Mesothelial cell of epicardium (in vitro differentiated cells): ENCODE results near the gene DENND1A. TPM values are rescaled to one million over a fixed set of nuclear protein-coding genes. Genes with fewer than 3 reads are reported as not detected.

ENCODE experiments used
- DNase-seq, 2 experiments: peaks; one replicate each; pipeline ENCODE4 v3.0.0; 2021; ENCODE audit warnings: low spot score in 2 of 2; ENCODE audit not compliant: unreplicated experiment in 2 of 2
- H3K27ac Mint-ChIP-seq: 2 replicates; pipeline ENCODE4 v1.8.0; 2021; ENCODE audit warnings: mixed read lengths
- H3K27me3 Mint-ChIP-seq: 2 replicates; pipeline ENCODE4 v1.8.0; 2021; ENCODE audit warnings: low read depth, mixed read lengths
- H3K36me3 Mint-ChIP-seq: 2 replicates; pipeline ENCODE4 v1.8.0; 2021; ENCODE audit warnings: mixed read lengths
- H3K4me1 Mint-ChIP-seq: 2 replicates; pipeline ENCODE4 v1.8.0; 2021; ENCODE audit warnings: mixed read lengths
- H3K4me3 Mint-ChIP-seq: 2 replicates; pipeline ENCODE4 v1.8.0; 2021; ENCODE audit warnings: mild to moderate bottlenecking, moderate library complexity, mixed read lengths
- H3K9me3 Mint-ChIP-seq: 2 replicates; pipeline ENCODE4 v1.8.0; 2021; ENCODE audit warnings: mixed read lengths
- total RNA-seq: library from RNA; stranded (reverse); gene quantifications from 3 replicates; pipeline ENCODE4 v1.2.1, GENCODE V29; 2021
- TF ChIP-seq, protein P1 (sequence below): fragments of 200-600 bp; sonication (generic); IDR thresholded peaks from one replicate; pipeline ENCODE4 v1.5.0; 2021; ENCODE audit warnings: antibody characterized with exemption; ENCODE audit not compliant: unreplicated experiment

DENND1A gene
- total RNA-seq, 1 donor from 2014 or later: 23.4 TPM

DNA sequence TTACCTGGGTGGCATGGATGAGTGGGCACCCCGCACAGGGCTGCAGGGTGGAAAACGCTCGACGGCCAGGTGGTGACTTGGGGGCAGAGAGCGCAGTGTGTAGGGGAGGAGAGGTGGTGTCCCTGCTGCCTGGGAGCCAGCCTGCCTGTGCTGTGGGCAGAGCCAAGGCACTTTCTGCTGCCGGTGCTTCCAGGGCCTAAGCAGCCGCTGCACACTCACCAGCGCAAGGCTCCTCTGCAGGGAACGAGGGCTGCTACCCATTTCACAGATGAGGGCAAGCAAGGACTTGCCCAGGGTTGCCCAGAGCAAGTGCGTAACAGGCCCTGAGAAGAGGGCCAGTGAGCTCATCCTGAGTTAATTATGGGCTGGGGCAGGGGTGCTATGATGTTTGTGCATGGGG is 511.4 kb downstream of the DENND1A start:
- H3K36me3 Mint-ChIP-seq: peaks cover 7% of the 10 kb centered on the region
- TF ChIP-seq, protein P1, sequence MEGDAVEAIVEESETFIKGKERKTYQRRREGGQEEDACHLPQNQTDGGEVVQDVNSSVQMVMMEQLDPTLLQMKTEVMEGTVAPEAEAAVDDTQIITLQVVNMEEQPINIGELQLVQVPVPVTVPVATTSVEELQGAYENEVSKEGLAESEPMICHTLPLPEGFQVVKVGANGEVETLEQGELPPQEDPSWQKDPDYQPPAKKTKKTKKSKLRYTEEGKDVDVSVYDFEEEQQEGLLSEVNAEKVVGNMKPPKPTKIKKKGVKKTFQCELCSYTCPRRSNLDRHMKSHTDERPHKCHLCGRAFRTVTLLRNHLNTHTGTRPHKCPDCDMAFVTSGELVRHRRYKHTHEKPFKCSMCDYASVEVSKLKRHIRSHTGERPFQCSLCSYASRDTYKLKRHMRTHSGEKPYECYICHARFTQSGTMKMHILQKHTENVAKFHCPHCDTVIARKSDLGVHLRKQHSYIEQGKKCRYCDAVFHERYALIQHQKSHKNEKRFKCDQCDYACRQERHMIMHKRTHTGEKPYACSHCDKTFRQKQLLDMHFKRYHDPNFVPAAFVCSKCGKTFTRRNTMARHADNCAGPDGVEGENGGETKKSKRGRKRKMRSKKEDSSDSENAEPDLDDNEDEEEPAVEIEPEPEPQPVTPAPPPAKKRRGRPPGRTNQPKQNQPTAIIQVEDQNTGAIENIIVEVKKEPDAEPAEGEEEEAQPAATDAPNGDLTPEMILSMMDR: no peak
- no peak overlapping the region for H3K4me3 Mint-ChIP-seq
- no peak for DNase-seq
- H3K27me3 Mint-ChIP-seq: no peaks in the 10 kb centered on the region
- H3K27ac Mint-ChIP-seq: no peak overlapping the region
- H3K9me3 Mint-ChIP-seq: no peaks in the 10 kb centered on the region
- peaks cover 6% of the 10 kb centered on the region for H3K4me1 Mint-ChIP-seq

DNA sequence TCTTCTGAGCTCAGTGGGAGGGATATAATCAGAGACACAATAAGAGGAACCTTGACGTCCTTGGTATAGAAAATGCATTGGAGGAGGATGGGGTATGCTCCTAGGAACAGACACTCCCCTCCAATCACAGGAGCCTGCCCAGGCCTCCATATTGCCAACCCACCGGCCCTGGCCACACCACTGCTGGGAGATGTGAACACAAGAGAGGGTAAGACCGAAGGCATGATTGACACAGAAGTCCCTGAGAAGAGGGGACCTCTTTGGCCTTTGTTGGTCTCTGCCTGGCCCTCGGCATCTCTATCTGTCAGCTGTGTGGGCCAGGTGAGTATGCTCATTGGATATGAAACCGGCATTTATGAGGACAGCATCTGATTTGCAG is 511.9 kb downstream of the DENND1A start:
- H3K4me3 Mint-ChIP-seq: no peak overlapping the region
- H3K27ac Mint-ChIP-seq: no peak overlapping the region
- peaks cover 6% of the 10 kb centered on the region for H3K4me1 Mint-ChIP-seq
- H3K36me3 Mint-ChIP-seq: peaks cover 7% of the 10 kb centered on the region
- H3K9me3 Mint-ChIP-seq: no peaks in the 10 kb centered on the region
- TF ChIP-seq, protein P1: no peak
- H3K27me3 Mint-ChIP-seq: no peaks in the 10 kb centered on the region
- no peak for DNase-seq

DNA sequence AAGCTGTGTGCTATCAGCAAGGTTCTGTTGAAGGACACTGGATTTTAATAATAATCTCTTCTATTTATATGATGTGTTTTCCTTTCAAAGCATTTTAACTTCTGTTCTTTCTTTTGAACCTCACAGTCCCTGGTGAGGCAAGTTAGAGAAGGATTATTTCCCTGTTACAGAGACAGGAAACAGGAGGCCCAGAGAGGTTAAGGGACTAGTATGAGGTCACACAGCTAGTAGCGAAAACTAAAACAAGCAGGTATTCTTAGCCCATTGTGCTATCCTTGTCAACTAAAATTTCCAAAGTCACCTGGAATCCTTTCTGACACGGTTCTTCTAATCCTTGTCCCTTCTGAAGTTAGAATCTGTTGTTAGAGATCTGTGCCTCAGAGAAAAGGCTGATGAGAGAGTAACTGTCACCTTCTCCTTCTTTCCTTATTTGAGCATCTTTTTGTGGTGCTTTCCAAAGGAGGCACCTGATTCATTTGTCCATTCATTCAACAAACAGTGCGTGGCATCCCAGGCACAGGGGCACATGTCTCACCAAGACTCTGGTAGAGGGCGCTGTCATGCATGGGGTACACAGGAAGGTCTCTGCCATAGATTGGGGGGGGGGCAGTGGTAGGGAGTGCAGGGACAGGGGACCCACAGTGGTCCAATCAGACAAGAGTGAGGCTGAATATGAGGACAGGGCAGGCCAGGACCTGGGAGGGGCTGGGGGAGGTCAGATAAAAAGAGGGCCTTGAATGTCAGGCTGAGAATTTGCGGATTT is 512.5 kb downstream of the DENND1A start:
- peaks cover 7% of the 10 kb centered on the region for H3K36me3 Mint-ChIP-seq
- TF ChIP-seq, protein P1: no peak
- DNase-seq: no peak
- peaks cover 6% of the 10 kb centered on the region for H3K4me1 Mint-ChIP-seq
- no peak overlapping the region for H3K27ac Mint-ChIP-seq
- H3K9me3 Mint-ChIP-seq: no peaks in the 10 kb centered on the region
- H3K27me3 Mint-ChIP-seq: no peaks in the 10 kb centered on the region
- H3K4me3 Mint-ChIP-seq: no peak overlapping the region

DNA sequence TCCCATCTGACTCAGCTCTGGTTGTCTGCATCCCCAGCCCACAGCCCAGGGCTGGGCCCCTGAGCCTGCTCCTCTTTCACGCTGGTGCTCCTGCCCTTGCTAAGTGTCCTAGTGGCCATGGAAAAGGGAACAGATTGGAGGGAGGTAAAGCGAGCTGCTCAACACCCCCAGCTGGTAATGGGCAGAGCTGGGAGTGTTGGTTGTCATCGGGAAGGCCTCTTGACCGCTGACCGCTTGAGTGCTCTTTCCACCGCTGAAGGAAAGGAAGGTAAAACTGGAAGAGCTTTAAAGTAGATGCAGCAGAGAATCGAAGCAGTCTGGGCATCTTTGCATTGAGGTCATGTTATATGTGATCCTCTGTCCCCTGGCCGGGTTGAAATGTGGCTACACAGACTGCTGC is 513.8 kb downstream of the DENND1A start:
- H3K9me3 Mint-ChIP-seq: no peaks in the 10 kb centered on the region
- H3K27ac Mint-ChIP-seq: no peak overlapping the region
- no peak for DNase-seq
- TF ChIP-seq, protein P1: no peak
- peaks cover 7% of the 10 kb centered on the region for H3K36me3 Mint-ChIP-seq
- no peak overlapping the region for H3K4me3 Mint-ChIP-seq
- H3K4me1 Mint-ChIP-seq: no peaks in the 10 kb centered on the region
- no peaks in the 10 kb centered on the region for H3K27me3 Mint-ChIP-seq

GRCh38 chr9:123414936-123415930 is 514.7 kb downstream of the DENND1A start:
- no peaks in the 10 kb centered on the region for H3K4me1 Mint-ChIP-seq
- H3K27ac Mint-ChIP-seq: no peak overlapping the region
- H3K27me3 Mint-ChIP-seq: no peaks in the 10 kb centered on the region
- no peak for DNase-seq
- H3K4me3 Mint-ChIP-seq: no peak overlapping the region
- H3K9me3 Mint-ChIP-seq: no peaks in the 10 kb centered on the region
- TF ChIP-seq, protein P1: no peak
- H3K36me3 Mint-ChIP-seq: peaks cover 7% of the 10 kb centered on the region
